MM.1S (cell line): ENCODE results near the gene PRSS23.

Source experiments
- DNase-seq: peaks from one replicate; pipeline ENCODE4 v3.0.0-alpha.2; 2015
- H2AFZ ChIP-seq: fragments of 300-600 bp; sonication (generic); 2 replicates; pipeline ENCODE4 v1.6.0; 2016; ENCODE audit warnings: antibody characterized with exemption, low read length
- H3F3A ChIP-seq: fragments of 300-600 bp; sonication (generic); 2 replicates; pipeline ENCODE4 v1.6.1; 2016; ENCODE audit warnings: mild to moderate bottlenecking, antibody characterized with exemption, low read length, moderate library complexity, mixed read lengths; ENCODE audit not compliant: insufficient read depth
- H3K27ac ChIP-seq: fragments of 300-600 bp; sonication (generic); 2 replicates; pipeline ENCODE4 v1.5.1; 2016; ENCODE audit warnings: mild to moderate bottlenecking, low read length
- H3K27me3 ChIP-seq: fragments of 300-600 bp; sonication (generic); replicated peaks from 2 replicates; pipeline ENCODE4 v1.6.0; 2016; ENCODE audit warnings: low read length; ENCODE audit not compliant: insufficient read depth
- H3K36me3 ChIP-seq: fragments of 300-600 bp; sonication (generic); replicated peaks from 2 replicates; pipeline ENCODE4 v1.6.1; 2016; ENCODE audit warnings: mild to moderate bottlenecking, low read length, mixed read lengths; ENCODE audit not compliant: insufficient read depth
- H3K4me1 ChIP-seq: fragments of 300-600 bp; sonication (generic); 2 replicates; pipeline ENCODE4 v1.6.1; 2016; ENCODE audit warnings: low read length, mixed read lengths
- H3K4me2 ChIP-seq: fragments of 300-600 bp; sonication (generic); 2 replicates; pipeline ENCODE4 v1.6.0; 2016; ENCODE audit warnings: low read depth, low read length
- H3K4me3 ChIP-seq: fragments of 300-600 bp; sonication (generic); 2 replicates; pipeline ENCODE4 v1.5.1; 2016; ENCODE audit warnings: low read length, mixed read lengths
- H3K79me2 ChIP-seq: fragments of 300-600 bp; sonication (generic); 2 replicates; pipeline ENCODE4 v1.6.1; 2016; ENCODE audit warnings: mixed run types, low read length, mixed read lengths
- H3K9ac ChIP-seq: fragments of 300-600 bp; sonication (generic); 2 replicates; pipeline ENCODE4 v1.6.1; 2016; ENCODE audit warnings: low read length, mixed read lengths
- H3K9me2 ChIP-seq: fragments of 300-600 bp; sonication (generic); replicated peaks from 2 replicates; pipeline ENCODE4 v1.6.1; 2016; ENCODE audit warnings: mild to moderate bottlenecking, low read length, mixed read lengths; ENCODE audit not compliant: insufficient read depth
- H3K9me3 ChIP-seq: fragments of 300-600 bp; sonication (generic); replicated peaks from 2 replicates; pipeline ENCODE4 v1.6.1; 2016; ENCODE audit warnings: mild to moderate bottlenecking, low read length, mixed read lengths; ENCODE audit not compliant: insufficient read depth
- H4K20me1 ChIP-seq: fragments of 300-600 bp; sonication (generic); 2 replicates; pipeline ENCODE4 v1.6.1; 2016; ENCODE audit warnings: mild to moderate bottlenecking, low read length, moderate library complexity, mixed read lengths; ENCODE audit not compliant: insufficient read depth
- CTCF ChIP-seq: fragments of 300-600 bp; sonication (generic); IDR thresholded peaks from 2 replicates; pipeline ENCODE4 v1.5.1; 2016; ENCODE audit warnings: antibody characterized with exemption, low read length, mixed read lengths
- EZH2 ChIP-seq: fragments of 300-600 bp; sonication (generic); optimal IDR thresholded peaks from 2 replicates; pipeline ENCODE3; 2017; ENCODE audit warnings: low read depth, mild to moderate bottlenecking, antibody characterized with exemption, low read length, mixed read lengths
- EZH2phosphoT487 ChIP-seq: fragments of 300-600 bp; sonication (generic); IDR thresholded peaks from 2 replicates; pipeline ENCODE4 v1.6.1; 2018; ENCODE audit warnings: antibody characterized with exemption, low read length

PRSS23 gene

GRCh38 chr11:86784241-86784681 is 16.1 kb upstream of the PRSS23 start:
- no peaks in the 10 kb centered on the region for H3K79me2 ChIP-seq
- no peaks in the 10 kb centered on the region for H3K36me3 ChIP-seq
- H3K27me3 ChIP-seq: no peaks in the 10 kb centered on the region
- no peak overlapping the region for H3K4me2 ChIP-seq
- H4K20me1 ChIP-seq: no peaks in the 10 kb centered on the region
- H3K9ac ChIP-seq: no peak overlapping the region
- no peaks in the 10 kb centered on the region for H3K4me1 ChIP-seq
- no peaks in the 10 kb centered on the region for H3K9me3 ChIP-seq
- H2AFZ ChIP-seq: no peak overlapping the region
- no peaks in the 10 kb centered on the region for H3K9me2 ChIP-seq
- H3F3A ChIP-seq: no peaks in the 10 kb centered on the region
- TF ChIP-seq EZH2phosphoT487 (no peak), CTCF (no peak), EZH2 (no peak)
- DNase-seq: no peak
- no peak overlapping the region for H3K27ac ChIP-seq
- H3K4me3 ChIP-seq: no peak overlapping the region

GRCh38 chr11:86785576-86785975 is 14.8 kb upstream of the PRSS23 start:
- Histone ChIP-seq H4K20me1 (no peaks in the 10 kb centered on the region), H3K27ac (no peak overlapping the region), H3K36me3 (no peaks in the 10 kb centered on the region), H3K4me2 (no peak overlapping the region), H2AFZ (no peak overlapping the region), H3K9me2 (no peaks in the 10 kb centered on the region), H3K27me3 (no peaks in the 10 kb centered on the region), H3K9ac (no peak overlapping the region), H3K9me3 (no peaks in the 10 kb centered on the region), H3K4me1 (no peaks in the 10 kb centered on the region), H3K4me3 (no peak overlapping the region), H3K79me2 (no peaks in the 10 kb centered on the region), H3F3A (no peaks in the 10 kb centered on the region)
- no peak for DNase-seq
- TF ChIP-seq CTCF (no peak), EZH2phosphoT487 (no peak), EZH2 (no peak)

GRCh38 chr11:86787018-86787536 is 13.3 kb upstream of the PRSS23 start:
- H3K9ac ChIP-seq: no peak overlapping the region
- no peak overlapping the region for H2AFZ ChIP-seq
- H3K79me2 ChIP-seq: no peaks in the 10 kb centered on the region
- no peaks in the 10 kb centered on the region for H3K27me3 ChIP-seq
- TF ChIP-seq EZH2 (no peak), CTCF (no peak), EZH2phosphoT487 (no peak)
- DNase-seq: no peak
- no peaks in the 10 kb centered on the region for H4K20me1 ChIP-seq
- no peak overlapping the region for H3K4me3 ChIP-seq
- H3K9me2 ChIP-seq: no peaks in the 10 kb centered on the region
- no peaks in the 10 kb centered on the region for H3K9me3 ChIP-seq
- no peak overlapping the region for H3K4me2 ChIP-seq
- H3K4me1 ChIP-seq: no peaks in the 10 kb centered on the region
- H3K27ac ChIP-seq: no peak overlapping the region
- no peaks in the 10 kb centered on the region for H3F3A ChIP-seq
- no peaks in the 10 kb centered on the region for H3K36me3 ChIP-seq
